ENCODE data around the gene MEF2C.

Gene MEF2C

DNA sequence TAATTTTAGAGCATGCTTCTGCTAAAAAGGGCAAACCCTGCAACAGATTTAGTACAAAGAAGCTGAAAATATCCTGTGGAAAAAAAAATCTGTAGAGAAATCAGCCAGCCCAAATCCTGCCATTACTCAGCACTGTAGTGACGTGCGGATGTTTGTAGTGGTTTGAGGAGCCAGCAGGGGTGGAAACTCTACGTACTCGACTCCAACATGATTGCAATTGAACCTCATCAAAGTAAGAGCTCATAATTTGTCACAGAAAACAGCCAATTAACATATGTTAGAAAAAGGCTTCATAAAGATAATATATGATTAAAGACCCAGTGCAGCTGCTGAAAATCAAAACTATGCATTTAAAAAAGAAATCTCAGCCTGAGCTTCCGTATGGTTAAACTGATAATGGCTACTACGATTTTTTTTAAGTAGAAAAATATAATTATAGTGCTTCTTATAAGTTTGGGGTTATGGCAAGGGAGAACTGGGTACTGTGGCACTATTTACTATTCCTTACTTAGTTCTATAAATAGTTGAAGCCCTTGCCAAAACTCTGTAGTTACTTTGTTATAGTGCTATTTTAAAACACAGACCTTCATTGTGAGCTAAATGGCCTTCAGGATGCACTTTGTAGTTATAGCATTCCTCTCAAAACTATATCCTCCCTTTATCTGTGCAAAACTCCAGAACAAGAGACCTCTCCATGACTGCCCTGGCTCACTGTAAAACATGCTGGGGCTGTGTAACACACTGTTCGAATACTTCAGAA, 49.4 kb downstream of the MEF2C start:
- no peaks in the 10 kb centered on the region for H3K9me3 Mint-ChIP-seq
- H3K4me3 Mint-ChIP-seq: peak overlapping the region; percentile 65
- peak overlapping the region; percentile 70 for H3K27ac Mint-ChIP-seq
- H3K36me3 Mint-ChIP-seq: peaks cover 13% of the 10 kb centered on the region
- ATAC-seq: peak; percentile 86
- no peaks in the 10 kb centered on the region for H3K27me3 Mint-ChIP-seq
- peaks cover 72% of the 10 kb centered on the region for H3K4me1 Mint-ChIP-seq

- no peak for ATAC-seq
- Mint-ChIP-seq H3K4me1 (peaks cover 78% of the 10 kb centered on the region), H3K27me3 (no peaks in the 10 kb centered on the region), H3K9me3 (no peaks in the 10 kb centered on the region), H3K36me3 (peaks cover 10% of the 10 kb centered on the region), H3K27ac (peak overlapping the region; percentile 70), H3K4me3 (no peak overlapping the region)
These were observed 51.2 kb downstream of the MEF2C start for GRCh38 chr5:88831816-88832215.

DNA sequence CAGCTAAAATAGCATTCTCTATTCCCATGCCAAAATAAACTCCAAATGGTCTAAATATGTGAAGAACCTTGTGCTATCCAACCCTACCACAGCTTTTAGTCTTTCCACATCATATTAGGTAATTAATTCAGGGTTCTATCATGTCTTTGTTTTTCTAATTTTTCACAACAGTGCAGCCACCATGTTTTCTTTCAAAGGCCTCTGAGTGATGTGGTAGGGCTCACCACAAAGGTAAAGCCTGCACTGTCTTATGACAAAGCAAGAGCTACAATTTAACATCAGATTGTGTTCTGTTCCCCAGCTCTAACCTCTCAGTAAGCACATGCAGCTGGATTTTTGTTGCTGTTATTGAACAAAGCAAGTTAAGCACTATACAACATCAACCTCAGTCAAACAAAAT, 52.4 kb downstream of the MEF2C start:
- H3K4me3 Mint-ChIP-seq: peak overlapping the region; percentile 59
- no peaks in the 10 kb centered on the region for H3K27me3 Mint-ChIP-seq
- peaks cover 5% of the 10 kb centered on the region for H3K36me3 Mint-ChIP-seq
- peaks cover 80% of the 10 kb centered on the region for H3K4me1 Mint-ChIP-seq
- H3K9me3 Mint-ChIP-seq: no peaks in the 10 kb centered on the region
- peak overlapping the region; percentile 81 for H3K27ac Mint-ChIP-seq
- no peak for ATAC-seq

- Mint-ChIP-seq H3K4me1 (peaks cover 87% of the 10 kb centered on the region), H3K4me3 (peak overlapping the region; percentile 59)
These were observed 53.2 kb downstream of the MEF2C start for GRCh38 chr5:88829775-88830174.

GRCh38 chr5:88829054-88829453, 53.9 kb downstream of the MEF2C start:
- Mint-ChIP-seq H3K4me1 (peaks cover 82% of the 10 kb centered on the region), H3K27me3 (no peaks in the 10 kb centered on the region), H3K9me3 (no peaks in the 10 kb centered on the region), H3K27ac (peak overlapping the region; percentile 81), H3K36me3 (peaks cover 5% of the 10 kb centered on the region), H3K4me3 (peak overlapping the region; percentile 59)
- no peak for ATAC-seq

More at GRCh38 chr5:88829775-88830174, 53.2 kb downstream of the MEF2C start:
- Mint-ChIP-seq H3K9me3 (no peaks in the 10 kb centered on the region), H3K36me3 (peaks cover 5% of the 10 kb centered on the region), H3K27me3 (no peaks in the 10 kb centered on the region), H3K27ac (peak overlapping the region; percentile 81)
- ATAC-seq: no peak

GRCh38 chr5:88827997-88828396, 55.0 kb downstream of the MEF2C start:
- no peaks in the 10 kb centered on the region for H3K9me3 Mint-ChIP-seq
- H3K36me3 Mint-ChIP-seq: peaks cover 15% of the 10 kb centered on the region
- H3K4me3 Mint-ChIP-seq: peak overlapping the region; percentile 56
- no peak for ATAC-seq
- peak overlapping the region; percentile 81 for H3K27ac Mint-ChIP-seq
- H3K27me3 Mint-ChIP-seq: no peaks in the 10 kb centered on the region
- peaks cover 80% of the 10 kb centered on the region for H3K4me1 Mint-ChIP-seq

DNA sequence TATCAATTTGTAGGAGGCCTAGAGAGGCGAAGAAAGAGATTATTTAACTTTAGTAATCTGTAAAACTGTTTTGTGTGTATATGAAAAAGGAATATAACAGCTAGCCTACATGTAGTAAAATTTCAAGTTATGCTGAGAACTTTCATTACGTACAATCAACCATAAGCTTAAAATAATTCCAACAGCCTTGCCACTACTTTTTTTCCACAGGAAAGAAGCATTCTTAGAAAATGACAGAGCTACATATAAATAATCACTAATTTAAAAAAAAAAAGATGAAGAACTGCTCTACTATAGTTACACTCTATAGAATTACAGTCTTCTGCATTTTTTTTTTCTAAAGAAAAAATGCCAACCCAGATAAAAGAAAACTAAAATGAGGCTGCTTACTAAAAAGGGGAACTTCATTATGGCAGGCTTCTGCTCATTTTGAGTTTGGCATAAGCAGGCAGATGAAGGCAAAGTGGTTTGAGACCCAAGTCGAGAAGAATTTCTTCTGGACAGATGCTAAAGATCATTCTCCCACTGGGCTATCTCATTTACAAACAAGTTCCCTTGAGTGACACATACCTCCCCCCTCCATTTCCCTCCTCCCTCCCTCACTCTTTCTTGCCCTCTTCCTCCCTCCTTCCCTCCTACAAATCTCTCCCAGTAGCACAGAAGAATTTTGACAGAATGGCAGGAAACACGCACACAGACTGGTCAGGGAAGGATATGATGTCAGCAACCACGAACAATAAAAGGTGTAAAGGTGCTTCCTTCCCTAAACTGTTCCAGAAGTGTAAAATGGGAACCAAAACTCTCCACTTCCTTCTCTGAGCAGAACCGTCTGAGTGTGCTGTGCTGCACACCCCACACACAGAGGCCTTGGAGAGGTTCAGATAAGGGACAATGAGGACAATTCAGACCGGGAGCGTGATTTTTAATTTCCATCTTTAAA, 56.1 kb downstream of the MEF2C start:
- peaks cover 79% of the 10 kb centered on the region for H3K4me1 Mint-ChIP-seq
- peak overlapping the region; percentile 78 for H3K4me3 Mint-ChIP-seq
- ATAC-seq: peak; percentile 95
- peaks cover 20% of the 10 kb centered on the region for H3K36me3 Mint-ChIP-seq
- H3K9me3 Mint-ChIP-seq: no peaks in the 10 kb centered on the region
- peak overlapping the region; percentile 81 for H3K27ac Mint-ChIP-seq
- no peaks in the 10 kb centered on the region for H3K27me3 Mint-ChIP-seq

GRCh38 chr5:88825584-88826315, 57.2 kb downstream of the MEF2C start:
- Mint-ChIP-seq H3K4me1 (peaks cover 78% of the 10 kb centered on the region), H3K27ac (peak overlapping the region; percentile 81), H3K27me3 (no peaks in the 10 kb centered on the region), H3K36me3 (peaks cover 21% of the 10 kb centered on the region), H3K9me3 (no peaks in the 10 kb centered on the region), H3K4me3 (peak overlapping the region; percentile 78)
- ATAC-seq: no peak

DNA sequence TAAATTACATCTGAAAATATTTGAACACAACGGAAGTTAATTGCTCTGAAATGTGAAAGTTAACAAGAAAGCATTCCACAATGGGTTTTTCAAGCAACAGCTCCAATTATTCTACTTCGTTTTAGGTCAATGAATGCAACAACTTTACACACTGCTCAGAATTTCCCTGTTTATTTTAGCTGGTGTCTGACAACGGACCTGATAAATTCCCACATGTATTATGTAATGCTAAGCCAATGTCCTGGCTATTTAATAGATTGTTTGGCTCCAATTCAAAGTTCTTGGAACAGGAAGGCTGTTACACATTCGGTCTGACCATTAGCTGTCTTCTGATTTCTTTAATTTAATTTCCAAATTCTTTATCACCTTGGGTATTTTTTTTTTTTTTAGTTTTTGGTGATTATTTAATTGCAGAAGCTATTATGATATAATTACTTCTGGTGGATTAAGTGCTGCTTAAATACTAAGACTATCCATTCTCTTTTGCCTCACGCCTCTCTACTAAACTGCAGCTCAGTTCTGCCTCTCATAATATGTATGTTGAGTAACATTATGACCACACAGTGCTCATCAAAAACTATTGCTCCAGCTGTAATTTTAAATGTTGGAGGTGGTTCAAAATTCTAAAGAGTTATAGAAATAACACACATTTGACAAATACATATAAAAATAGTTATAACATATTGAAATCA, 57.9 kb downstream of the MEF2C start:
- no peak for ATAC-seq
- Mint-ChIP-seq H3K4me3 (peak overlapping the region; percentile 71), H3K27ac (peak overlapping the region; percentile 81), H3K36me3 (peaks cover 21% of the 10 kb centered on the region), H3K27me3 (no peaks in the 10 kb centered on the region), H3K4me1 (peaks cover 71% of the 10 kb centered on the region), H3K9me3 (no peaks in the 10 kb centered on the region)

- Mint-ChIP-seq H3K27ac (peak overlapping the region; percentile 81), H3K9me3 (no peaks in the 10 kb centered on the region), H3K4me3 (peak overlapping the region; percentile 65), H3K4me1 (peaks cover 66% of the 10 kb centered on the region), H3K36me3 (peaks cover 21% of the 10 kb centered on the region), H3K27me3 (no peaks in the 10 kb centered on the region)
- no peak for ATAC-seq
These were observed 58.8 kb downstream of the MEF2C start for GRCh38 chr5:88824141-88824540.

- Mint-ChIP-seq H3K4me1 (peaks cover 65% of the 10 kb centered on the region), H3K27ac (peak overlapping the region; percentile 81), H3K36me3 (peaks cover 26% of the 10 kb centered on the region), H3K4me3 (peak overlapping the region; percentile 94), H3K27me3 (no peaks in the 10 kb centered on the region), H3K9me3 (no peaks in the 10 kb centered on the region)
- no peak for ATAC-seq
These were observed 59.8 kb downstream of the MEF2C start for GRCh38 chr5:88823201-88823600.

- Mint-ChIP-seq H3K9me3 (no peaks in the 10 kb centered on the region), H3K36me3 (peaks cover 28% of the 10 kb centered on the region), H3K4me1 (peaks cover 55% of the 10 kb centered on the region), H3K27me3 (no peaks in the 10 kb centered on the region), H3K27ac (peak overlapping the region; percentile 81), H3K4me3 (peak overlapping the region; percentile 77)
- ATAC-seq: peak; percentile 50
These were observed 61.8 kb downstream of the MEF2C start for GRCh38 chr5:88821161-88821560.

GRCh38 chr5:88820581-88820980, 62.4 kb downstream of the MEF2C start:
- H3K4me1 Mint-ChIP-seq: peaks cover 54% of the 10 kb centered on the region
- peaks cover 31% of the 10 kb centered on the region for H3K36me3 Mint-ChIP-seq
- H3K27ac Mint-ChIP-seq: peak overlapping the region; percentile 81
- no peaks in the 10 kb centered on the region for H3K9me3 Mint-ChIP-seq
- no peak for ATAC-seq
- peak overlapping the region; percentile 44 for H3K4me3 Mint-ChIP-seq
- H3K27me3 Mint-ChIP-seq: no peaks in the 10 kb centered on the region

- Mint-ChIP-seq H3K4me1 (peaks cover 55% of the 10 kb centered on the region), H3K27me3 (no peaks in the 10 kb centered on the region), H3K27ac (peak overlapping the region; percentile 81), H3K36me3 (peaks cover 31% of the 10 kb centered on the region), H3K4me3 (peak overlapping the region; percentile 70), H3K9me3 (no peaks in the 10 kb centered on the region)
- peak; percentile 69 for ATAC-seq
These were observed 63.5 kb downstream of the MEF2C start for GRCh38 chr5:88819301-88819999.

Measured in stimulated activated memory B cell treated with anti-CD40 and anti-IgM and Interleukin-4, amounts not matched to agents 10 μg/mL and 1 μg/mL and 100 μg/mL, for 72 hours (primary cell).